ENCODE data around the gene GRB2. TPM values are rescaled to one million over a fixed set of nuclear protein-coding genes. Genes with fewer than 3 reads are reported as not detected.
"Not testable (repeated sequence)": the region's sequence is repeated elsewhere in the genome, so short reads cannot be mapped to it uniquely, and the experiment has no call there.

GRB2 gene
- total RNA-seq, 2 donors from 2014 or later = 85.5 to 86.6 TPM

- Histone ChIP-seq H3K27me3 (ENCODE audit: control insufficient read depth, insufficient read depth, low read length, poor library complexity, severe bottlenecking) (no peaks in the 10 kb centered on the region), H3K4me3 (ENCODE audit: low read length) (no peak overlapping the region), H3K9ac (ENCODE audit: extremely low read depth, low read length, poor library complexity, severe bottlenecking) (no peak overlapping the region), H3K4me1 (ENCODE audit: control insufficient read depth, insufficient read depth, low read length) (no peaks in the 10 kb centered on the region), H3K36me3 (ENCODE audit: control insufficient read depth, insufficient read depth, low read length) (no peaks in the 10 kb centered on the region), H3K27ac (ENCODE audit: low read depth, low read length) (no peak overlapping the region), H3K9me3 (ENCODE audit: control insufficient read depth, low read length) (no peaks in the 10 kb centered on the region)
- no peaks in the 10 kb centered on the region for H3K36me3 Mint-ChIP-seq (ENCODE audit: low read depth)
- no peak overlapping the region for H3K4me3 Mint-ChIP-seq
- H3K27ac Mint-ChIP-seq = no peak overlapping the region
- H3K27me3 Mint-ChIP-seq (ENCODE audit: insufficient read depth) = peaks cover 1% of the 10 kb centered on the region
- DNase-seq = no peak
- WGBS, 2 experiments (ENCODE audit: insufficient coverage in 1 of 2, insufficient read length in 1 of 2) = 91 to 95% methylated on average over 3 to 8 of the region's 8 CpGs
- no peaks in the 10 kb centered on the region for H3K9me3 Mint-ChIP-seq
- TF ChIP-seq CTCF (conservative IDR thresholded peaks at IDR 0.05) = no peak
- no peaks in the 10 kb centered on the region for H3K4me1 Mint-ChIP-seq
Measured at GRCh38 chr17:75295201-75296158, 110.0 kb downstream of the GRB2 start.

- H3K9ac ChIP-seq (ENCODE audit: extremely low read depth, low read length, poor library complexity, severe bottlenecking); H3K4me3 ChIP-seq (ENCODE audit: low read length); H3K4me1 ChIP-seq (ENCODE audit: control insufficient read depth, insufficient read depth, low read length); H3K4me3 Mint-ChIP-seq; H3K27ac ChIP-seq (ENCODE audit: low read depth, low read length); H3K9me3 Mint-ChIP-seq; H3K36me3 Mint-ChIP-seq (ENCODE audit: low read depth); H3K27me3 ChIP-seq (ENCODE audit: control insufficient read depth, insufficient read depth, low read length, poor library complexity, severe bottlenecking); H3K27me3 Mint-ChIP-seq (ENCODE audit: insufficient read depth); H3K4me1 Mint-ChIP-seq; DNase-seq; H3K27ac Mint-ChIP-seq; H3K36me3 ChIP-seq (ENCODE audit: control insufficient read depth, insufficient read depth, low read length); H3K9me3 ChIP-seq (ENCODE audit: control insufficient read depth, low read length): not testable (repeated sequence)
- 85 to 87% methylated on average over 12 to 16 of the region's 16 CpGs for WGBS, 2 experiments (ENCODE audit: insufficient coverage in 1 of 2, insufficient read length in 1 of 2)
Measured at GRCh38 chr17:75292810-75293448, 112.5 kb downstream of the GRB2 start.

- Mint-ChIP-seq H3K9me3 (no peaks in the 10 kb centered on the region), H3K36me3 (ENCODE audit: low read depth) (peaks cover 4% of the 10 kb centered on the region), H3K4me3 (peak overlapping the region; percentile 83), H3K27ac (peak overlapping the region; percentile 90), H3K4me1 (no peaks in the 10 kb centered on the region), H3K27me3 (ENCODE audit: insufficient read depth) (peaks cover 1% of the 10 kb centered on the region)
- no peaks in the 10 kb centered on the region for H3K4me1 ChIP-seq (ENCODE audit: control insufficient read depth, insufficient read depth, low read length)
- peak; percentile 20 for TF ChIP-seq CTCF (conservative IDR thresholded peaks at IDR 0.05)
- 69 to 88% methylated on average over 20 to 25 of the region's 26 CpGs for WGBS, 2 experiments (ENCODE audit: insufficient coverage in 1 of 2, insufficient read length in 1 of 2)
- peak overlapping the region; percentile 92 for H3K4me3 ChIP-seq (ENCODE audit: low read length)
- H3K9ac ChIP-seq (ENCODE audit: extremely low read depth, low read length, poor library complexity, severe bottlenecking) = no peak overlapping the region
- H3K36me3 ChIP-seq (ENCODE audit: control insufficient read depth, insufficient read depth, low read length) = peaks cover 6% of the 10 kb centered on the region
- DNase-seq = no peak
- no peaks in the 10 kb centered on the region for H3K27me3 ChIP-seq (ENCODE audit: control insufficient read depth, insufficient read depth, low read length, poor library complexity, severe bottlenecking)
- no peaks in the 10 kb centered on the region for H3K9me3 ChIP-seq (ENCODE audit: control insufficient read depth, low read length)
- no peak overlapping the region for H3K27ac ChIP-seq (ENCODE audit: low read depth, low read length)
Measured at GRCh38 chr17:75289832-75290337, 115.6 kb downstream of the GRB2 start.

Data from endodermal cell (in vitro differentiated cells).